Fibroblast of lung (primary cell): ENCODE results near the gene TAOK1. TPM values are rescaled to one million over a fixed set of nuclear protein-coding genes. Genes with fewer than 3 reads are reported as not detected.
"Not testable (repeated sequence)": the region's sequence is repeated elsewhere in the genome, so short reads cannot be mapped to it uniquely, and the experiment has no call there.

Source experiments
- DNase-seq, 2 donors: peaks; one replicate each; pipeline versions ENCODE4 v3.0.0 to v3.0.0-alpha.2; 2010; ENCODE audit warnings: low read depth in 2 of 2
- H2AFZ ChIP-seq: 2 replicates; pipeline ENCODE4 v1.5.1; 2012; ENCODE audit warnings: low read length, control low read depth, inconsistent platforms
- H3K27ac ChIP-seq: 2 replicates; pipeline ENCODE4 v1.5.1; 2011; ENCODE audit warnings: low read length, control low read depth; ENCODE audit not compliant: insufficient read depth
- H3K27me3 ChIP-seq: 2 replicates; pipeline ENCODE4 v1.5.1; 2011; ENCODE audit warnings: mild to moderate bottlenecking, low read length; ENCODE audit not compliant: control insufficient read depth, insufficient read depth
- H3K36me3 ChIP-seq: 2 replicates; pipeline ENCODE4 v1.5.1; 2011; ENCODE audit warnings: low read length; ENCODE audit not compliant: control insufficient read depth, insufficient read depth
- H3K4me1 ChIP-seq: 2 replicates; pipeline ENCODE4 v1.5.1; 2011; ENCODE audit warnings: low read length; ENCODE audit not compliant: control insufficient read depth, insufficient read depth; ENCODE audit errors: extremely low read depth
- H3K4me2 ChIP-seq: 2 replicates; pipeline ENCODE4 v1.5.1; 2011; ENCODE audit warnings: low read length, control low read depth; ENCODE audit not compliant: insufficient read depth; ENCODE audit errors: extremely low read depth
- H3K4me3 ChIP-seq, 4 experiments: fragments of 200-600 bp in 1 of 4; sonication (generic) in 1 of 4; replicated peaks in 1 of 4; 2 replicates each; pipeline ENCODE4 v1.5.1; 2011 to 2016; ENCODE audit warnings: low read length in 4 of 4, low read depth in 3 of 4, mild to moderate bottlenecking in 3 of 4, control low read depth in 2 of 4, inconsistent platforms in 1 of 4, mixed read lengths in 1 of 4; ENCODE audit not compliant: insufficient read depth in 1 of 4; ENCODE audit errors: control extremely low read depth in 1 of 4
- H3K79me2 ChIP-seq: 2 replicates; pipeline ENCODE4 v1.5.1; 2012; ENCODE audit warnings: mild to moderate bottlenecking, low read length, inconsistent platforms; ENCODE audit not compliant: control insufficient read depth, insufficient read depth
- H3K9ac ChIP-seq: 2 replicates; pipeline ENCODE4 v1.5.1; 2011; ENCODE audit warnings: mild to moderate bottlenecking, low read length, control low read depth; ENCODE audit not compliant: insufficient read depth
- H3K9me3 ChIP-seq: 2 replicates; pipeline ENCODE4 v1.5.1; 2012; ENCODE audit warnings: low read depth, low read length; ENCODE audit not compliant: control insufficient read depth, insufficient read depth
- H4K20me1 ChIP-seq: 2 replicates; pipeline ENCODE4 v1.5.1; 2011; ENCODE audit warnings: low read length; ENCODE audit not compliant: control insufficient read depth, insufficient read depth; ENCODE audit errors: extremely low read depth
- EZH2 ChIP-seq: IDR thresholded peaks from 2 replicates; pipeline ENCODE4 v1.5.1; 2012; ENCODE audit warnings: low read length, control low read depth, mild to moderate bottlenecking; ENCODE audit errors: missing control alignments
- polyA plus RNA-seq, 2 donors: library from polyadenylated mRNA; depleted of rRNA in 1 of 2; stranded (reverse) in 1 of 2; unstranded in 1 of 2; fragments of >200 nt; gene quantifications; 2 replicates each; pipeline ENCODE4 v1.2.1, GENCODE V29; 2011 to 2012; ENCODE audit warnings: missing spikeins in 1 of 2
- total RNA-seq: library from RNA; depleted of rRNA; stranded (reverse); fragments of >200 nt; gene quantifications from 2 replicates; pipeline ENCODE4 v1.2.1, GENCODE V29; 2014
- TF ChIP-seq, protein P1 (sequence below), 2 donors: IDR thresholded peaks in 1 of 2; conservative IDR thresholded peaks in 1 of 2; 1 replicate in 1 of 2; 2 replicates in 1 of 2; pipeline ENCODE4 v1.5.1; 2011 to 2012; ENCODE audit warnings: low read length in 2 of 2, control low read depth in 1 of 2, inconsistent platforms in 1 of 2, low read depth in 1 of 2, mild to moderate bottlenecking in 1 of 2

The TAOK1 gene
- total and polyA plus RNA-seq, 2 donors (not counting 1 experiment from before 2014, with no cell fraction given): 35.1 to 62.8 TPM

DNA sequence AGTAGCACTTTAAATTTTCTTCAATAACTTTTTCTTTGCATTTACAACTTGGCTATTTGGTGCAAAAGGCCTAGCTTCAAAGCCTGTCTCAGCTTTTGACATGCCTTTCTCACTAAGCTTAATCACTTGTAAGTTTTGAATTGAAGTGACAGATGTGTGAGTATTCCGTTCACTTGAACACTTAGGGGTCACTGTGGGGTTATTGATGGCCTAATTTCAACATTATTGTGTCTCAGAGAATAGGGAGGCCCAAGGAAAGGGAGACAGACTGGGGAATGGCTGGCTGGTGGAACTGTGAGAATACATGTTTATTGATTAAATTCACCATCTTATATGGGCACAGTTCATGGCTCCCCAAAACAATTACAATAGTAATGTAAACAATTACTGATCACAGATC lies 84.1 kb downstream of the TAOK1 start:
- no peak overlapping the region for H3K9ac ChIP-seq
- H3K4me1 ChIP-seq: no peaks in the 10 kb centered on the region
- no peaks in the 10 kb centered on the region for H3K27me3 ChIP-seq
- H3K27ac ChIP-seq: no peak overlapping the region
- no peak overlapping the region for H3K4me3 ChIP-seq
- H2AFZ ChIP-seq: no peak overlapping the region
- H3K4me2 ChIP-seq: no peak overlapping the region
- no peaks in the 10 kb centered on the region for H3K79me2 ChIP-seq
- H3K36me3 ChIP-seq: peaks cover 1% of the 10 kb centered on the region
- no peaks in the 10 kb centered on the region for H3K9me3 ChIP-seq
- TF ChIP-seq, protein P1, sequence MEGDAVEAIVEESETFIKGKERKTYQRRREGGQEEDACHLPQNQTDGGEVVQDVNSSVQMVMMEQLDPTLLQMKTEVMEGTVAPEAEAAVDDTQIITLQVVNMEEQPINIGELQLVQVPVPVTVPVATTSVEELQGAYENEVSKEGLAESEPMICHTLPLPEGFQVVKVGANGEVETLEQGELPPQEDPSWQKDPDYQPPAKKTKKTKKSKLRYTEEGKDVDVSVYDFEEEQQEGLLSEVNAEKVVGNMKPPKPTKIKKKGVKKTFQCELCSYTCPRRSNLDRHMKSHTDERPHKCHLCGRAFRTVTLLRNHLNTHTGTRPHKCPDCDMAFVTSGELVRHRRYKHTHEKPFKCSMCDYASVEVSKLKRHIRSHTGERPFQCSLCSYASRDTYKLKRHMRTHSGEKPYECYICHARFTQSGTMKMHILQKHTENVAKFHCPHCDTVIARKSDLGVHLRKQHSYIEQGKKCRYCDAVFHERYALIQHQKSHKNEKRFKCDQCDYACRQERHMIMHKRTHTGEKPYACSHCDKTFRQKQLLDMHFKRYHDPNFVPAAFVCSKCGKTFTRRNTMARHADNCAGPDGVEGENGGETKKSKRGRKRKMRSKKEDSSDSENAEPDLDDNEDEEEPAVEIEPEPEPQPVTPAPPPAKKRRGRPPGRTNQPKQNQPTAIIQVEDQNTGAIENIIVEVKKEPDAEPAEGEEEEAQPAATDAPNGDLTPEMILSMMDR (conservative IDR thresholded peaks at IDR 0.05 in 1 of 2, IDR thresholded peaks at IDR 0.05 in 1 of 2; ENCODE audit: low read depth in 1 of 2, low read length in 2 of 2): no peak
- no peak for TF ChIP-seq EZH2
- H4K20me1 ChIP-seq: no peaks in the 10 kb centered on the region
- no peak for DNase-seq

DNA sequence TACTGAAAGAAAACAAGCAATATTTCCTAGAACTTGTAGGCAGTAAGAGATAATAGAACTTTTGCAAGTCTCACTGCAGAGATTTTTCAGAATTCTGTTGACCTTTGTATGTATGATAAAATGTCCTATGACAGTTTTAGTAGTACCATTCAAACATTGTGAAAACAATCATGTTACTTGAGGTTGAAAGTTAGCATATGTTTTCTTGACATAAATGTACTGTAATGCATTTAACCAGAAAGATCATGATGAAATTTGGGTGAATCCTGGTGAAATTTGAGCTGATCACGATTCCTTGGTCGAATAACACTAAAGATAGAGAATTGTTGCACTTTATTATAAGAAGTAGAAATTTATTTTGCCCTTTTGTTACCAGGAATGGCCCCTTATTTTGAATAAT lies 85.7 kb downstream of the TAOK1 start:
- TF ChIP-seq, protein P1 (conservative IDR thresholded peaks at IDR 0.05 in 1 of 2, IDR thresholded peaks at IDR 0.05 in 1 of 2; ENCODE audit: low read depth in 1 of 2, low read length in 2 of 2): no peak
- no peak for TF ChIP-seq EZH2
- Histone ChIP-seq H3K4me1 (no peaks in the 10 kb centered on the region), H2AFZ (no peak overlapping the region), H3K9ac (no peak overlapping the region), H3K36me3 (peaks cover 4% of the 10 kb centered on the region), H3K27ac (no peak overlapping the region), H3K4me3 (no peak overlapping the region), H3K4me2 (no peak overlapping the region), H3K79me2 (no peaks in the 10 kb centered on the region), H4K20me1 (no peaks in the 10 kb centered on the region), H3K9me3 (no peaks in the 10 kb centered on the region), H3K27me3 (no peaks in the 10 kb centered on the region)
- peak in 1 of 2 donors; percentile 70 for DNase-seq

DNA sequence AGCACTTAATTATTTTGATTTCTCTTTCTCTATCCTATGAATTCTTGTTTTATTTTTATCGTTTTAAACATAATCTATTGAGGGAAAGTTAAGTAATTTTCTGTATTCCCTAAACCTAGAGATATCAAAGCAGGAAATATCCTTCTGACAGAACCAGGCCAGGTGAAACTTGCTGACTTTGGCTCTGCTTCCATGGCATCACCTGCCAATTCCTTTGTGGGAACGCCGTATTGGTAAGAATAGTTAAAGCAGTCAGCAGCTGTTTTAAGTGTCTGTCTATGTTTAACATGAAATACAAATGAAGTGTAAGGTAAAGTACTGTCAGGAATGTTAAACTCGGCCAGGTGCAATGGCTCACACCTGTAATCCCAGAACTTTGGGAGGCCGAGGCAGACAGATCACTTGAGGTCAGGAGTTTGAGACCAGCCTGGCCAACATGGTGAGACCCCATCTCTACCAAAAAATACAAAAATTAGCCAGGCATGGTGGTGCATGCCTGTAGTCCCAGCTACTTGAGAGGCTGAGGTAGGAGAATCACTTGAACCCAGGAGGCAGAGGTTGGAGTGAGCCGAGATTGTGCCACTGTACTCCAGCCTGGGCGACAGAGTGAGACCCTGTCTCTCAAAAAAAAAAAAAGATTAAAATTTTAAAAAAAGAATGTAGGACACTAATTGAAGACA lies 90.2 kb downstream of the TAOK1 start:
- not testable (repeated sequence) for H2AFZ ChIP-seq, H3K4me1 ChIP-seq, DNase-seq, H3K4me2 ChIP-seq, H3K27ac ChIP-seq, H3K9me3 ChIP-seq, H3K9ac ChIP-seq, H3K36me3 ChIP-seq, H3K27me3 ChIP-seq, H4K20me1 ChIP-seq, H3K79me2 ChIP-seq, H3K4me3 ChIP-seq
